ENCODE results near the gene MRPL16. TPM values are rescaled to one million over a fixed set of nuclear protein-coding genes. Genes with fewer than 3 reads are reported as not detected.

The MRPL16 gene
- polyA plus RNA-seq, 1 of the 3 experiments (the other 2 are of a cell fraction), result 77.6 TPM

DNA sequence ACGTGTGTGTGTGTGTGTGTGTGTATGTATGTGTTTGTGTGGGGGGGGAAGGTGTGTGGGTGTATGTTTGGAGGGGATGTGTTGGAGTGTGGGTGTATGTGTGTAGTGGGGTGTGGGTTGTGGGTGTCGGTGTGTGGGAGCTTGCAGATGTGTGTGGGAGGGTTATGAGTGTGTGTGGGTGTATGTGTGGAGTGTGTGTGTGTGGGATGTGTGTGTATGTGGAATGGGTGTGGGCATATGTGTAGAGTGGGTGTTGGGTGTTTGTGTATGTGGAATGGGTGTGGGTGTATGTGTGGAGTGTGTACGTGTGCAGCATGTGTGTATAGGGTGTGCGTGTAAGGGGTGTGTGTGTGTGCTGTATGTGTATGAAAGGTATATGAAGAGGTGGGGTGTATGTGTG, 40.8 kb downstream of the MRPL16 start:
- Histone ChIP-seq H3K9me3 (no peaks in the 10 kb centered on the region), H3K9me2 (no peaks in the 10 kb centered on the region), H3K79me2 (ENCODE audit: insufficient read depth) (peaks cover 60% of the 10 kb centered on the region), H2AFZ (ENCODE audit: low read depth) (no peak overlapping the region), H3K4me3 (ENCODE audit: low read depth in 2 of 2, low read length in 1 of 2) (no peak overlapping the region), H3K27ac (ENCODE audit: low read depth in 2 of 2, low read length in 1 of 2) (no peak overlapping the region), H3K4me2 (no peak overlapping the region), H4K20me1 (ENCODE audit: insufficient read depth) (peaks cover 69% of the 10 kb centered on the region), H3K4me1 (ENCODE audit: control insufficient read depth in 1 of 2, insufficient read depth in 2 of 2, low read depth in 1 of 2, low read length in 1 of 2) (no peaks in the 10 kb centered on the region), H3F3A (replicated peaks; ENCODE audit: insufficient read depth) (no peaks in the 10 kb centered on the region), H3K27me3 (ENCODE audit: insufficient read depth) (no peaks in the 10 kb centered on the region), H3K9ac (no peak overlapping the region), H3K36me3 (replicated peaks in 1 of 2; ENCODE audit: control insufficient read depth in 1 of 2, insufficient read depth in 2 of 2, low read length in 1 of 2) (peaks cover 0 to 14% of the 10 kb centered on the region in 2 experiments)
- ChIA-PET CTCF (no interaction called here), POLR2A (no interaction called here)
- no peak for TF ChIP-seq GATA2 (CRISPR knock-in tag; IDR thresholded peaks at IDR 0.05)
- no peak for TF ChIP-seq TAF1 (IDR thresholded peaks at IDR 0.05; ENCODE audit: borderline replicate concordance, low read depth, low read length)
- no peak for TF ChIP-seq TCF12 (IDR thresholded peaks at IDR 0.05)
- no peak for TF ChIP-seq MXI1 (IDR thresholded peaks at IDR 0.05; ENCODE audit: low read depth, low read length)
- no peak for TF ChIP-seq RXRA (IDR thresholded peaks at IDR 0.05; ENCODE audit: borderline replicate concordance, low read depth)
- TF ChIP-seq SIN3A (IDR thresholded peaks at IDR 0.05; ENCODE audit: borderline replicate concordance, low read depth, low read length), result no peak
- TF ChIP-seq, protein P1, sequence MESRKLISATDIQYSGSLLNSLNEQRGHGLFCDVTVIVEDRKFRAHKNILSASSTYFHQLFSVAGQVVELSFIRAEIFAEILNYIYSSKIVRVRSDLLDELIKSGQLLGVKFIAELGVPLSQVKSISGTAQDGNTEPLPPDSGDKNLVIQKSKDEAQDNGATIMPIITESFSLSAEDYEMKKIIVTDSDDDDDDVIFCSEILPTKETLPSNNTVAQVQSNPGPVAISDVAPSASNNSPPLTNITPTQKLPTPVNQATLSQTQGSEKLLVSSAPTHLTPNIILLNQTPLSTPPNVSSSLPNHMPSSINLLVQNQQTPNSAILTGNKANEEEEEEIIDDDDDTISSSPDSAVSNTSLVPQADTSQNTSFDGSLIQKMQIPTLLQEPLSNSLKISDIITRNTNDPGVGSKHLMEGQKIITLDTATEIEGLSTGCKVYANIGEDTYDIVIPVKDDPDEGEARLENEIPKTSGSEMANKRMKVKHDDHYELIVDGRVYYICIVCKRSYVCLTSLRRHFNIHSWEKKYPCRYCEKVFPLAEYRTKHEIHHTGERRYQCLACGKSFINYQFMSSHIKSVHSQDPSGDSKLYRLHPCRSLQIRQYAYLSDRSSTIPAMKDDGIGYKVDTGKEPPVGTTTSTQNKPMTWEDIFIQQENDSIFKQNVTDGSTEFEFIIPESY (IDR thresholded peaks at IDR 0.05; ENCODE audit: borderline replicate concordance, low read depth), result no peak
- TF ChIP-seq, protein P2, sequence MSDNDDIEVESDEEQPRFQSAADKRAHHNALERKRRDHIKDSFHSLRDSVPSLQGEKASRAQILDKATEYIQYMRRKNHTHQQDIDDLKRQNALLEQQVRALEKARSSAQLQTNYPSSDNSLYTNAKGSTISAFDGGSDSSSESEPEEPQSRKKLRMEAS (IDR thresholded peaks at IDR 0.05; ENCODE audit: low read depth), result no peak
- TF ChIP-seq NFIC (IDR thresholded peaks at IDR 0.05; ENCODE audit: borderline replicate concordance), result no peak
- no peak for TF ChIP-seq CHD2 (IDR thresholded peaks at IDR 0.05; ENCODE audit: low read length, partially characterized antibody)
- TF ChIP-seq, protein P3, sequence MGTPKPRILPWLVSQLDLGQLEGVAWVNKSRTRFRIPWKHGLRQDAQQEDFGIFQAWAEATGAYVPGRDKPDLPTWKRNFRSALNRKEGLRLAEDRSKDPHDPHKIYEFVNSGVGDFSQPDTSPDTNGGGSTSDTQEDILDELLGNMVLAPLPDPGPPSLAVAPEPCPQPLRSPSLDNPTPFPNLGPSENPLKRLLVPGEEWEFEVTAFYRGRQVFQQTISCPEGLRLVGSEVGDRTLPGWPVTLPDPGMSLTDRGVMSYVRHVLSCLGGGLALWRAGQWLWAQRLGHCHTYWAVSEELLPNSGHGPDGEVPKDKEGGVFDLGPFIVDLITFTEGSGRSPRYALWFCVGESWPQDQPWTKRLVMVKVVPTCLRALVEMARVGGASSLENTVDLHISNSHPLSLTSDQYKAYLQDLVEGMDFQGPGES (IDR thresholded peaks at IDR 0.05; ENCODE audit: low read depth, low read length), result no peak
- 88% methylated on average over 4 of the region's 4 CpGs for WGBS (ENCODE audit: low lambda C conversion rate)
- no peak for DNase-seq

DNA sequence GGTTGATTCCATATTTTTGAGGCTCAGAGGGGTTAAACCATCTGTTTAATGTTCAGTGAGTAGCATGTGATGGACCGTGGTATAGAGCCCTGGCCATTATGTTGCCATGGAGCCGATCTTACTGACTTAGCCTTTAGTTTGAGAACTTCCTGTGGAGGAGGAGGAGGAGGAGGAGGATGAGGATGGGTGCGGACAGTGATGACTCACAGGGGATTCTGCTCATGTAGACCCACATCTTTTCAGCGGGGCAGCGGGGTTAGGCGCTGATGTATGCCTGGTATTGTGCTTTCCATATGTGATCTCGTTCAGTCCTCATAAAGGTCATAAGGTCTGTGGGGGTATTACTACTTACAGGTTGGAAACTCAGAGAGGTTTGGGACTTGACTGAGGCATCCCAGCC, 41.5 kb downstream of the MRPL16 start:
- TF ChIP-seq EP300 (IDR thresholded peaks at IDR 0.05; ENCODE audit: borderline replicate concordance in 1 of 2, low read depth in 1 of 2, low read length in 1 of 2) (no peak), MXI1 (IDR thresholded peaks at IDR 0.05; ENCODE audit: low read depth, low read length) (no peak), MEF2A (IDR thresholded peaks at IDR 0.05; ENCODE audit: borderline replicate concordance, low read depth) (no peak)
- Histone ChIP-seq H3K9ac (no peak overlapping the region), H3F3A (replicated peaks; ENCODE audit: insufficient read depth) (no peaks in the 10 kb centered on the region), H3K79me2 (ENCODE audit: insufficient read depth) (peaks cover 65% of the 10 kb centered on the region), H4K20me1 (ENCODE audit: insufficient read depth) (peaks cover 73% of the 10 kb centered on the region), H3K36me3 (replicated peaks in 1 of 2; ENCODE audit: control insufficient read depth in 1 of 2, insufficient read depth in 2 of 2, low read length in 1 of 2) (peaks cover 0 to 13% of the 10 kb centered on the region in 2 experiments), H3K9me3 (no peaks in the 10 kb centered on the region), H3K4me1 (ENCODE audit: control insufficient read depth in 1 of 2, insufficient read depth in 2 of 2, low read depth in 1 of 2, low read length in 1 of 2) (no peaks in the 10 kb centered on the region), H3K27me3 (ENCODE audit: insufficient read depth) (no peaks in the 10 kb centered on the region), H2AFZ (ENCODE audit: low read depth) (no peak overlapping the region), H3K4me2 (no peak overlapping the region), H3K9me2 (no peaks in the 10 kb centered on the region), H3K27ac (ENCODE audit: low read depth in 2 of 2, low read length in 1 of 2) (no peak overlapping the region), H3K4me3 (ENCODE audit: low read depth in 2 of 2, low read length in 1 of 2) (no peak overlapping the region)
- 70% methylated on average over 6 of the region's 7 CpGs for WGBS (ENCODE audit: low lambda C conversion rate)
- DNase-seq, result no peak
- ChIA-PET POLR2A (no interaction called here), CTCF (interaction anchor here (0.8 kb wide), 1 partner anchor 9 kb away, joined by 4 read pairs; no protein-coding TSS in a partner anchor)
